ENCODE data around the gene CNPY2. TPM values are rescaled to one million over a fixed set of nuclear protein-coding genes. Genes with fewer than 3 reads are reported as not detected.

Gene CNPY2
- total and polyA plus RNA-seq, 2 of the 13 experiments (the other 11 are each of a cell fraction or from before 2014, with no cell fraction given) = 285 to 356 TPM

- TF ChIP-seq CBX5 (CRISPR knock-in tag; IDR thresholded peaks at IDR 0.05; ENCODE audit: borderline replicate concordance) (no peak; the same call in 1 of the 2 replicates), ZNF746 (CRISPR knock-in tag; IDR thresholded peaks at IDR 0.05) (peak; percentile 78; the same call in 1 of the 2 replicates), FIP1L1 (IDR thresholded peaks at IDR 0.05; ENCODE audit: borderline replicate concordance, insufficient read depth, low read depth, low read length) (no peak), KDM5A (IDR thresholded peaks at IDR 0.05; ENCODE audit: borderline replicate concordance, low read length) (no peak; the same call in 1 of the 2 replicates), ZNF10 (CRISPR knock-in tag; IDR thresholded peaks at IDR 0.05; ENCODE audit: borderline replicate concordance, low read depth) (no peak), ZNF207 (IDR thresholded peaks at IDR 0.05; ENCODE audit: borderline replicate concordance) (no peak), HINFP (CRISPR knock-in tag; IDR thresholded peaks at IDR 0.05; ENCODE audit: low read depth) (no peak), SRY (CRISPR knock-in tag; IDR thresholded peaks at IDR 0.05) (peak; percentile 55; the same call in 1 of the 2 replicates), ZNF800 (CRISPR knock-in tag; IDR thresholded peaks at IDR 0.05) (0 out of 2 replicates have a peak, but pooled peaks have one; percentile 24), ZNF550 (CRISPR knock-in tag; IDR thresholded peaks at IDR 0.05; ENCODE audit: borderline replicate concordance) (no peak), SP1 (IDR thresholded peaks at IDR 0.05) (no peak), SP1 (CRISPR knock-in tag; IDR thresholded peaks at IDR 0.05) (peak; percentile 82), ZNF44 (CRISPR knock-in tag; IDR thresholded peaks at IDR 0.05) (no peak)
- TF ChIP-seq, protein P1, sequence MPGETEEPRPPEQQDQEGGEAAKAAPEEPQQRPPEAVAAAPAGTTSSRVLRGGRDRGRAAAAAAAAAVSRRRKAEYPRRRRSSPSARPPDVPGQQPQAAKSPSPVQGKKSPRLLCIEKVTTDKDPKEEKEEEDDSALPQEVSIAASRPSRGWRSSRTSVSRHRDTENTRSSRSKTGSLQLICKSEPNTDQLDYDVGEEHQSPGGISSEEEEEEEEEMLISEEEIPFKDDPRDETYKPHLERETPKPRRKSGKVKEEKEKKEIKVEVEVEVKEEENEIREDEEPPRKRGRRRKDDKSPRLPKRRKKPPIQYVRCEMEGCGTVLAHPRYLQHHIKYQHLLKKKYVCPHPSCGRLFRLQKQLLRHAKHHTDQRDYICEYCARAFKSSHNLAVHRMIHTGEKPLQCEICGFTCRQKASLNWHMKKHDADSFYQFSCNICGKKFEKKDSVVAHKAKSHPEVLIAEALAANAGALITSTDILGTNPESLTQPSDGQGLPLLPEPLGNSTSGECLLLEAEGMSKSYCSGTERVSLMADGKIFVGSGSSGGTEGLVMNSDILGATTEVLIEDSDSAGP (CRISPR knock-in tag; IDR thresholded peaks at IDR 0.05; ENCODE audit: borderline replicate concordance) = peak; percentile 71; the same call in 1 of the 2 replicates
- TF ChIP-seq, protein P2, sequence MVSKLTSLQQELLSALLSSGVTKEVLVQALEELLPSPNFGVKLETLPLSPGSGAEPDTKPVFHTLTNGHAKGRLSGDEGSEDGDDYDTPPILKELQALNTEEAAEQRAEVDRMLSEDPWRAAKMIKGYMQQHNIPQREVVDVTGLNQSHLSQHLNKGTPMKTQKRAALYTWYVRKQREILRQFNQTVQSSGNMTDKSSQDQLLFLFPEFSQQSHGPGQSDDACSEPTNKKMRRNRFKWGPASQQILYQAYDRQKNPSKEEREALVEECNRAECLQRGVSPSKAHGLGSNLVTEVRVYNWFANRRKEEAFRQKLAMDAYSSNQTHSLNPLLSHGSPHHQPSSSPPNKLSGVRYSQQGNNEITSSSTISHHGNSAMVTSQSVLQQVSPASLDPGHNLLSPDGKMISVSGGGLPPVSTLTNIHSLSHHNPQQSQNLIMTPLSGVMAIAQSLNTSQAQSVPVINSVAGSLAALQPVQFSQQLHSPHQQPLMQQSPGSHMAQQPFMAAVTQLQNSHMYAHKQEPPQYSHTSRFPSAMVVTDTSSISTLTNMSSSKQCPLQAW (CRISPR knock-in tag; IDR thresholded peaks at IDR 0.05) = peak; percentile 92
- TF ChIP-seq, protein P3, sequence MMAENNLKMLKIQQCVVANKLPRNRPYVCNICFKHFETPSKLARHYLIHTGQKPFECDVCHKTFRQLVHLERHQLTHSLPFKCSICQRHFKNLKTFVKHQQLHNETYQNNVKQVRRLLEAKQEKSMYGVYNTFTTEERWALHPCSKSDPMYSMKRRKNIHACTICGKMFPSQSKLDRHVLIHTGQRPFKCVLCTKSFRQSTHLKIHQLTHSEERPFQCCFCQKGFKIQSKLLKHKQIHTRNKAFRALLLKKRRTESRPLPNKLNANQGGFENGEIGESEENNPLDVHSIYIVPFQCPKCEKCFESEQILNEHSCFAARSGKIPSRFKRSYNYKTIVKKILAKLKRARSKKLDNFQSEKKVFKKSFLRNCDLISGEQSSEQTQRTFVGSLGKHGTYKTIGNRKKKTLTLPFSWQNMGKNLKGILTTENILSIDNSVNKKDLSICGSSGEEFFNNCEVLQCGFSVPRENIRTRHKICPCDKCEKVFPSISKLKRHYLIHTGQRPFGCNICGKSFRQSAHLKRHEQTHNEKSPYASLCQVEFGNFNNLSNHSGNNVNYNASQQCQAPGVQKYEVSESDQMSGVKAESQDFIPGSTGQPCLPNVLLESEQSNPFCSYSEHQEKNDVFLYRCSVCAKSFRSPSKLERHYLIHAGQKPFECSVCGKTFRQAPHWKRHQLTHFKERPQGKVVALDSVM (CRISPR knock-in tag; IDR thresholded peaks at IDR 0.05) = peak; percentile 89
Measured at GRCh38 chr12:56359851-56360767, 44.3 kb upstream of the CNPY2 start, which contains the start of gene STAT2 (continued).

All from HepG2 (cell line).